GM10248 (cell line): Measurements from ENCODE around the gene BRINP2.

ENCODE experiments used
- CTCF ChIA-PET: fragments of 300-600 bp; sonication (Branson Sonifier 250); formaldehyde crosslinking; extraction: SDS; loops from one replicate; lab custom pipeline; 2021; ENCODE audit warnings: antibody characterized with exemption; lab: Yijun Ruan, JAX
- POLR2A ChIA-PET: fragments of 350-650 bp; sonication (Branson Sonifier 250); formaldehyde crosslinking; extraction: SDS; loops from one replicate; lab custom pipeline; 2020; ENCODE audit warnings: antibody characterized with exemption; lab: Yijun Ruan, JAX
- DNase-seq: peaks from one replicate; pipeline ENCODE4 v3.0.0; 2012; ENCODE audit errors: extremely low spot score
- TF ChIP-seq, protein P1 (sequence below): IDR thresholded peaks from 2 replicates; pipeline ENCODE4 v1.5.1; 2012; ENCODE audit warnings: mild to moderate bottlenecking, low read depth; ENCODE audit errors: extremely low read depth, missing control alignments, control extremely low read depth

BRINP2 gene

DNA sequence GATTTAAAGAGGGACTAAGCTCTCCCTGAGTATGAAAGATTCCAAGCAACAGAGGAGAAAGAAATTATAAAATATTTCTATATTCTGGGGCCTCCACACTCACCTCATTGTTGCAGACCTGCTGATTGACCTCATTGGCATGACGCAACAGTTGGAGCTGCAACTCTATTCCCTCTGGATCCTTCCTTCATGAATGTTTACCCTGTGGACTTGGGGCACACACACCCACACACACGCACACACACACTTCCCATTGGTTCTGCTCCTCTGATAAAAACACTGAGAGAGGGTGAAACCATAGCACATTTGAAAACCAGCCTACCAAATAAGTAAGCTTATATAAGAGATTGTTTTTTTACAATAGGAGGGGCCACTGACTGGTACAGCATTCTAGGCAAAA lies 159.1 kb downstream of the BRINP2 start:
- TF ChIP-seq, protein P1, sequence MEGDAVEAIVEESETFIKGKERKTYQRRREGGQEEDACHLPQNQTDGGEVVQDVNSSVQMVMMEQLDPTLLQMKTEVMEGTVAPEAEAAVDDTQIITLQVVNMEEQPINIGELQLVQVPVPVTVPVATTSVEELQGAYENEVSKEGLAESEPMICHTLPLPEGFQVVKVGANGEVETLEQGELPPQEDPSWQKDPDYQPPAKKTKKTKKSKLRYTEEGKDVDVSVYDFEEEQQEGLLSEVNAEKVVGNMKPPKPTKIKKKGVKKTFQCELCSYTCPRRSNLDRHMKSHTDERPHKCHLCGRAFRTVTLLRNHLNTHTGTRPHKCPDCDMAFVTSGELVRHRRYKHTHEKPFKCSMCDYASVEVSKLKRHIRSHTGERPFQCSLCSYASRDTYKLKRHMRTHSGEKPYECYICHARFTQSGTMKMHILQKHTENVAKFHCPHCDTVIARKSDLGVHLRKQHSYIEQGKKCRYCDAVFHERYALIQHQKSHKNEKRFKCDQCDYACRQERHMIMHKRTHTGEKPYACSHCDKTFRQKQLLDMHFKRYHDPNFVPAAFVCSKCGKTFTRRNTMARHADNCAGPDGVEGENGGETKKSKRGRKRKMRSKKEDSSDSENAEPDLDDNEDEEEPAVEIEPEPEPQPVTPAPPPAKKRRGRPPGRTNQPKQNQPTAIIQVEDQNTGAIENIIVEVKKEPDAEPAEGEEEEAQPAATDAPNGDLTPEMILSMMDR = no peak
- DNase-seq = no peak
- CTCF ChIA-PET = interaction anchor here (1.2 to 1.7 kb wide), 2 partner anchors 19 to 33 kb away, joined by 3 read pairs; no protein-coding TSS in a partner anchor
- POLR2A ChIA-PET = no interaction called here
